Stimulated activated memory B cell treated with anti-CD40 and anti-IgM and Interleukin-4, amounts not matched to agents 10 μg/mL and 1 μg/mL and 100 μg/mL, for 72 hours (primary cell): ENCODE results near the gene HIPK1.

Experiments
- ATAC-seq: fragments of 150-1000 bp; cut with Tn5 transposase; 2 replicates; pipeline ENCODE4 v1.10.0; 2021
- H3K27ac Mint-ChIP-seq: one replicate; pipeline ENCODE4 v1.8.0; 2022; ENCODE audit warnings: mild to moderate bottlenecking, mixed read lengths
- H3K27me3 Mint-ChIP-seq: one replicate; pipeline ENCODE4 v1.8.0; 2022; ENCODE audit warnings: mixed read lengths
- H3K36me3 Mint-ChIP-seq: one replicate; pipeline ENCODE4 v1.8.0; 2022; ENCODE audit warnings: mixed read lengths
- H3K4me1 Mint-ChIP-seq: one replicate; pipeline ENCODE4 v1.8.0; 2022; ENCODE audit warnings: mixed read lengths
- H3K4me3 Mint-ChIP-seq: one replicate; pipeline ENCODE4 v1.8.0; 2022; ENCODE audit warnings: mild to moderate bottlenecking, moderate library complexity, mixed read lengths
- H3K9me3 Mint-ChIP-seq: one replicate; pipeline ENCODE4 v1.8.0; 2022; ENCODE audit warnings: mixed read lengths

The HIPK1 gene

DNA sequence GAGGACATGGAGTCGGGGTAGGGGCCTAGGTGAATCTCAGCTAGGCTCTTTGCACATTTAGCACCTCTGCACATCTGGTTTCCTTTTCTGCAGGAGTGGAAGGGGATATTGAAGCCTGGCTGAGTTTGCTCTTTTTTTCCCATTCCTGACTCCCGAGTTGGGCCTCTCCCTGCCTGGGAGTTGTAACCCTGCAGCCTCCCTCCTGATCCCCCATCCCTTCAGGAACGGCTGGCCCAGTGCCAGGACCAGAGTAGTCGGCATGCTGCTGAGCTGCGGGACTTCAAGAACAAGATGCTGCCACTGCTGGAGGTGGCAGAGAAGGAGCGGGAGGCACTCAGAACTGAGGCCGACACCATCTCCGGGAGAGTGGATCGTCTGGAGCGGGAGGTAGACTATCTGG is 51.0 kb downstream of the HIPK1 start:
- Mint-ChIP-seq H3K9me3 (no peaks in the 10 kb centered on the region), H3K4me3 (no peak overlapping the region), H3K27me3 (no peaks in the 10 kb centered on the region), H3K4me1 (peaks cover 7% of the 10 kb centered on the region), H3K36me3 (peaks cover 9% of the 10 kb centered on the region), H3K27ac (no peak overlapping the region)
- no peak for ATAC-seq

DNA sequence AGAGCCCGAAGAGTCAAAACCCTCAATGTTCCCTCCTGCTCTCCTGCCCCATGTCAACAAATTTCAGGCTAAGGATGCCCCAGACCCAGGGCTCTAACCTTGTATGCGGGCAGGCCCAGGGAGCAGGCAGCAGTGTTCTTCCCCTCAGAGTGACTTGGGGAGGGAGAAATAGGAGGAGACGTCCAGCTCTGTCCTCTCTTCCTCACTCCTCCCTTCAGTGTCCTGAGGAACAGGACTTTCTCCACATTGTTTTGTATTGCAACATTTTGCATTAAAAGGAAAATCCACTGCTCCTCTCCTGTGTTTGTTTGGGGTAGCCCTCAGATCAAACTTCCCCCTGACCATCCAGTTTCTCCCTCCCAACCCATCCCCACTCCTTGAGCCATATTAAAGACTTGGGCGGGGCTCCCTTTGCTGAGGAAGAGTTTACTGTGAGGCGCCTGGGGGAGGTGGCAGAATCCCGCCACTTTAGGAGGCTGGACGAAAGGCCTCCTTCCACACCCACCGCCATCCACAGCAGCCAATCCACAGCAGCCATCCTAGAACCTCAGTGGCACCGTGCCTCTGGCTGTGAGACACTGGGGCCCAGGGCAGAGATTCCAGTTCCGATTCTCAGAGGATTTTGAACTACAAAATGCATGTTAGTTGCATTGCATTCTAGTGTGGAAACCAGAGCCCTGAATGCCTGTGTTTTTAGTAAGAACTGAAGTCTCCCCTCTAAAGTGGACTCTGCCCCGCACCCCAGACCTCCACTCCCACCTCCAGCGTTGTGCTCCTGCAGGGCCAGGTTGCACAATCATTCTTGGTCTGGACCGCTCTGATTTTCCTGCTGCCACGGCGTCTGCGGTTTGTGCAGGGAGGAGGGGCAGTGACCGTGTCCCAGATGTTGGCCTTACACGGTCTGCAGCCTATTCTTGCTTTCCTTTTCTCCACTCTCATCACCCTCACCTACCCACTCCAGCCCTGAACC is 53.1 kb downstream of the HIPK1 start:
- Mint-ChIP-seq H3K27me3 (no peaks in the 10 kb centered on the region), H3K36me3 (no peaks in the 10 kb centered on the region), H3K4me1 (peaks cover 7% of the 10 kb centered on the region), H3K4me3 (no peak overlapping the region), H3K9me3 (no peaks in the 10 kb centered on the region), H3K27ac (no peak overlapping the region)
- ATAC-seq: no peak

DNA sequence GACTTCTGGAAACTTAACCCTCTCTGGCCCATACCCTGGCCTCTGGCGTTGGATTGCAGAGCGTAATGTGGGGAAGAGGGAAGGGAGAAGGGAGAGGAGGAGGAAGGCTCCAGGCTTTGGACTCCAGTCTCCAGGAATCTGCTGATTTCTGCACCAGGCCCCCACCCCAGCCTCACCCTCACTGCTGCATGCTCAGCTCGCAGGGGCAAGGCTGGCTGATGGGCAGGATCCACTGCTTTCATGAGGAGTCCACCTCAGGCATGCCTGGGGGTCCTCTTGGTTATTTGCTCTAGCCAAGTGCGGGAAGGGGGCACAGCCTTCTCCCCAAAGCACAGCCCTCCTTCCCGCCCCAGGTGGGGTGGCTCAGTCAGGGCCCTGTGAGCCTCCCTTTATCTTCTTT is 53.8 kb downstream of the HIPK1 start:
- Mint-ChIP-seq H3K27ac (no peak overlapping the region), H3K4me1 (peaks cover 7% of the 10 kb centered on the region), H3K27me3 (no peaks in the 10 kb centered on the region), H3K4me3 (no peak overlapping the region), H3K9me3 (no peaks in the 10 kb centered on the region), H3K36me3 (no peaks in the 10 kb centered on the region)
- ATAC-seq: no peak

DNA sequence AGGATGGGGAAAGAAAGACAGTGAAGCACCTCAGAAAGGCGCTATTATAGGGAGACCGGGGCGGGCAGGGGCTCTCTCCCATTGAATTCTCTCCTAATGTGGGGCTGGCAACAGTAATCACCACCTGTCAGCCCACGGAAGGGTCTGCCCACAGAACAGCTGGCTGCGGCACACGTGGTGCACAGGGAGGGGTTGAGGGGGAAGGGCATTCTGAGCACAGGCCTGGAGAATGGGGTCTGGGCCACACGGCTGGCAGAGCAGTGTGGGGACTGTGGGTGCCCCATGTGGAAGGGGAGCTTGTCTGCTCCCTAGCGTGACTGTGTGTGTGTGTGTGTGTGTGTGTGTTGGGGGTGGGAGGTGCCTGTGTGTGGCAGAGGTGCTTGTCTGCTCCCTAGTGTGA is 54.3 kb downstream of the HIPK1 start:
- Mint-ChIP-seq H3K27me3 (no peaks in the 10 kb centered on the region), H3K36me3 (no peaks in the 10 kb centered on the region), H3K27ac (no peak overlapping the region), H3K4me3 (no peak overlapping the region), H3K4me1 (peaks cover 6% of the 10 kb centered on the region), H3K9me3 (no peaks in the 10 kb centered on the region)
- ATAC-seq: no peak

DNA sequence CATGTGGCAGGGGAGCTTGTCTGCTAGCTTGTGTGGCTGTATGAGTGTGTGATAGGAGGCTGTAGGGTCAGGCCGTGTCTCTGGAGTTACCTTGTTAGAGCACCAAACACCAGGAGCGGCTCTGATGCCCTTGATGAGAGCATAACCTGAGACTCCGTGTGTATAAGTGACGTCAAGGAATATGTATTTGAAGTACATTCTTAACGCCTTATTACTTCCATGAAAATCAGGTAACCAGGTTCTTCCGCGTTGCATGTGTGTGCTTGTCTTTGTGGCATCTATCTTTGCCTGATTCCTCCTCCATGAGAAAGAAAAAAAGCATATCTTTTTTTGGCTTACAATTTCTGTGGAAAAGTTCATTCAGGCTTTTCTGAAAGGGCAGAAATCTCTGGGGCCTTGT is 54.7 kb downstream of the HIPK1 start:
- H3K9me3 Mint-ChIP-seq: peaks cover under 1% of the 10 kb centered on the region
- no peak overlapping the region for H3K27ac Mint-ChIP-seq
- H3K4me1 Mint-ChIP-seq: peaks cover 2% of the 10 kb centered on the region
- H3K4me3 Mint-ChIP-seq: no peak overlapping the region
- peaks cover 3% of the 10 kb centered on the region for H3K27me3 Mint-ChIP-seq
- ATAC-seq: no peak
- no peaks in the 10 kb centered on the region for H3K36me3 Mint-ChIP-seq

DNA sequence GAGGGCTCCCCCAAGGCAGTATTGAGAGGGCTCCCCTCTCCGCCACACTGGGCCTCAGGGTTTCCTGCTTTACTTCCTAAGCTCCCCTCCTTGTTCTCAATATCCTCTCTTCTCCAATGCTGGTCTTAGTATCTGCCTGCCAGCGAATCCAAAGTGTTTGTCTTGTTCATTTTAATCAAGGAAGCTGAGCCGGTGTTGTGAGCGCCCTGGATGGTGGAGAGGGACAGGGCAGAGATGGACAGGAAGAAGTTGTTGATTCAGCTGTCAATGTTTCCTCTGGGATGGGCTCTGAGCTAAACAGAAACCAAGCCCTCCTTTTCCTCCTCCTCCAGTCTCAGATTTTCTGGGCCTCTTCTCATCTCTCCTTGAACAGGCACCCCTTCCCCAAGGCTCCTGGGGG is 55.6 kb downstream of the HIPK1 start:
- no peaks in the 10 kb centered on the region for H3K36me3 Mint-ChIP-seq
- H3K27me3 Mint-ChIP-seq: peaks cover 12% of the 10 kb centered on the region
- no peak overlapping the region for H3K27ac Mint-ChIP-seq
- no peak overlapping the region for H3K4me3 Mint-ChIP-seq
- peaks cover 5% of the 10 kb centered on the region for H3K9me3 Mint-ChIP-seq
- no peaks in the 10 kb centered on the region for H3K4me1 Mint-ChIP-seq
- ATAC-seq: no peak

DNA sequence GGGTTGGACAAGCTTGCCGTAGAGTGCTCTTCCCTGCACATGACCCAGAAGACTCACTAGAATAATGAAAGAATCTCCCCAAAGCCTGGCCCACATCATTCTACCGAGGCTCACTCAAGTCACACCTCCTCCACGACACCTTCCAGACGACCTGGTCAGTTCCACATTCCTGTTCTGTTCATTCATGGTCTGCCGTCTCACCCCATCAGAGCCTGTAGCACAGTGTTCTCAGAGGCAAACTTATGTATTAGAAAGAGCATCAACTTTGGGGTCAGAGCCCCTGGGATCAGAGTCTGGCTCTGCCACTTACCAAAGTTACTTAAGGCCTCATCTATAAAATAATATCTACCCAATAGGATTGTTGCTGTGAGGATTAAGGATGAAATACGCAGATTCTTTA is 57.7 kb downstream of the HIPK1 start:
- Mint-ChIP-seq H3K9me3 (peaks cover 5% of the 10 kb centered on the region), H3K27ac (no peak overlapping the region), H3K4me1 (no peaks in the 10 kb centered on the region), H3K36me3 (no peaks in the 10 kb centered on the region), H3K27me3 (peaks cover 33% of the 10 kb centered on the region), H3K4me3 (no peak overlapping the region)
- no peak for ATAC-seq

DNA sequence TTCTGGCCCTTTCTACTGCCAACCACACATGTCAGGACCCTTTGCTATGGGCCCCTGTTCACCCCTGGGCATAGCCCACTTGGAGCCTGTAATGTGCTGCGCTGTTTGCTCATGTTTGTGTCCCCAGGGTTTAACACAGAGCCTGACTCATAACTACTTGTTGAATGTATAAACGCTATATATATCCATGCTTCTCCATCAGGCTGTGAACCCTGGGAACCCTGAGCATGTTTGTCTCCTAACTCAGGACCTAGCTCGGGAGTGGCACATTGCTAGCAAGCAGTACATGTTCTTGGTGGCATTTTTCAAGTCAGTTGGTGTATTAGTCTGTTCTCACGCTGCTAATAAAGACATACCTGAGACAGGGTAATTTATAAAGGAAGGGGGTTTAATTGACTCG is 58.1 kb downstream of the HIPK1 start:
- H3K9me3 Mint-ChIP-seq: peaks cover 5% of the 10 kb centered on the region
- no peak for ATAC-seq
- peaks cover 34% of the 10 kb centered on the region for H3K27me3 Mint-ChIP-seq
- no peak overlapping the region for H3K4me3 Mint-ChIP-seq
- H3K27ac Mint-ChIP-seq: no peak overlapping the region
- no peaks in the 10 kb centered on the region for H3K4me1 Mint-ChIP-seq
- H3K36me3 Mint-ChIP-seq: no peaks in the 10 kb centered on the region

DNA sequence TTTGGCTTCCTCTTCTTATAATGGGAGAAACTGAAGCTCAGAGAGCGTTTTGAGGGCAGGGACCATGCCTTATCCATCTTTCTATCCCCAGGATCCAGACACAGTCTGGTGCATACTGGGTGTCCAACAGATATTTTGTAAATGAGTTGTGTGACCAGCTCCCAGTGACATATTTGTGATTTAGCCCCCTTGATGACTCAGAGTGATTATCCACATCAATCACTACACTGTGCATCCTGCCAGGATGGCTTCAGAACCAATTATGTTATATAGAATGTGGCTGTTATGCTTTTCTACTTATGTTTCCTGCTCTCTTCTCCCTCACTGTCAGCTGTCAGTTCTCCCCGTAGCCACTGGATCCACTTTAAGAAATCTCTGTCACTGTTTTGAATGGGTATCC is 61.4 kb downstream of the HIPK1 start:
- peaks cover 10% of the 10 kb centered on the region for H3K36me3 Mint-ChIP-seq
- no peaks in the 10 kb centered on the region for H3K4me1 Mint-ChIP-seq
- H3K4me3 Mint-ChIP-seq: no peak overlapping the region
- H3K27me3 Mint-ChIP-seq: peaks cover 50% of the 10 kb centered on the region
- H3K9me3 Mint-ChIP-seq: peaks cover 21% of the 10 kb centered on the region
- no peak overlapping the region for H3K27ac Mint-ChIP-seq
- no peak for ATAC-seq

DNA sequence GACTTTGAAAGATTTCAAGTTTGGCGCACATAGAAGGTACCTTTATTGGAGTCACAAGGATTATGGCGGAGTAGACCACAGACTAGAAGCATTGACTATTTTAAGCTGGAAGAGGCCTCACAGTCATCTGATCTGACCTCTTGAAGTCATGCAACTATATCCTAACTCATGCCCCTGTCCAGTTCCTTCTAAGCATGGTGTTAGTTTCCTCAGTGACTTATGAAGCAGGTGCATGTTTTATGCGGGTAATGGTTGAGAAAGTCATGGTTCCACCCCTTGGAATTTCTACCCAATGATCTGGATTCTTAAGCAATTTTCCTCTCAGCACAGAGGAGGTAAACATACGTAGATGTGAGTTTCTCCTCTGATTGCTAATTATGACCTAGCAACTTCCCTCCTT is 61.8 kb downstream of the HIPK1 start:
- no peak for ATAC-seq
- Mint-ChIP-seq H3K27me3 (peaks cover 50% of the 10 kb centered on the region), H3K27ac (no peak overlapping the region), H3K9me3 (peaks cover 23% of the 10 kb centered on the region), H3K4me3 (no peak overlapping the region), H3K4me1 (no peaks in the 10 kb centered on the region), H3K36me3 (peaks cover 12% of the 10 kb centered on the region)

DNA sequence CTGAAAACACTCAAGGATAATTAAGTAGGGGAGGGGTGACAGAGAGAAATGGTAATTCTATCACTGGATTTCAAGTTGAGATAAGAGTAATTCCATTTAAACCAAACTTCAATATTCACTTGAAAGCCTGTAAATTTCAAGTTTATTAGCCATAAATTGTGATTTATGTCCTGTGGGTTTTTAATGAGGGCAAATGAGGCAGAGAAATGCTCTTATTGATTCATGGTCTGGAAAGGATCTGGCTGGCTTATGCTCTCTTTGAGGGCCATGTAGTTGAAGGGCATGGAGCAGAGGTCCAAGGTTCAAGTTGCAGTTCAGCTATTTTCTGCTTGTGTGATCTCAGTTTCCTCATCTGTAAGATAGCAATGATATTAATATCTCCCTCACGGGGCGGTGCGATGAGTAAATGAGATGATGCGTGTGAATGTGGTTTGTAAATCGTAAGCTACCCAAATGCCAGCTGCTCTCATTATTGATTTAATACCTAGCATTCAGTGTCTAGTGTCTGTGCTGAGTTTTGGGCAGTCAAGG is 62.4 kb downstream of the HIPK1 start:
- ATAC-seq: no peak
- H3K36me3 Mint-ChIP-seq: peaks cover 12% of the 10 kb centered on the region
- no peaks in the 10 kb centered on the region for H3K4me1 Mint-ChIP-seq
- peaks cover 50% of the 10 kb centered on the region for H3K27me3 Mint-ChIP-seq
- H3K27ac Mint-ChIP-seq: no peak overlapping the region
- H3K4me3 Mint-ChIP-seq: no peak overlapping the region
- peaks cover 23% of the 10 kb centered on the region for H3K9me3 Mint-ChIP-seq

DNA sequence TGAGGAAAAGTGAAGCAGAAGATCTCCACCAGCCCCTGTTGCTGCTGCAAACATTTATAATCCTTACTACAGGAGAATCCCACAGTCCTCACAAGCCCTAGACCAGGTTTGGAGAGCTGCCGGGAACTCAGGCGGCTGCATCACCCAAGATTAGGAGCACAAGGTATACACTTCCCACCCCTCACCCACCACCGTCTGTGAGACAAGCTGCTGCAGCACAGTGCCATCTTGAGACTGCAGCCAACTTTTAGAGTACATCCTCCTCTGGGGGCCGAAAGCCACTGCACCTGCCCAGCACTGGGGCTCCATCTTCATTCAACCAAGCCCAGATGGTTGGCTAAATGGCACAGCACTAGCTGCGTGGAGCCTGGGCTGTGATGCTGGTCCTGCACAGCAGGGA is 63.9 kb downstream of the HIPK1 start:
- Mint-ChIP-seq H3K9me3 (peaks cover 23% of the 10 kb centered on the region), H3K27me3 (peaks cover 50% of the 10 kb centered on the region), H3K4me3 (no peak overlapping the region), H3K4me1 (no peaks in the 10 kb centered on the region), H3K27ac (no peak overlapping the region), H3K36me3 (peaks cover 12% of the 10 kb centered on the region)
- ATAC-seq: no peak

DNA sequence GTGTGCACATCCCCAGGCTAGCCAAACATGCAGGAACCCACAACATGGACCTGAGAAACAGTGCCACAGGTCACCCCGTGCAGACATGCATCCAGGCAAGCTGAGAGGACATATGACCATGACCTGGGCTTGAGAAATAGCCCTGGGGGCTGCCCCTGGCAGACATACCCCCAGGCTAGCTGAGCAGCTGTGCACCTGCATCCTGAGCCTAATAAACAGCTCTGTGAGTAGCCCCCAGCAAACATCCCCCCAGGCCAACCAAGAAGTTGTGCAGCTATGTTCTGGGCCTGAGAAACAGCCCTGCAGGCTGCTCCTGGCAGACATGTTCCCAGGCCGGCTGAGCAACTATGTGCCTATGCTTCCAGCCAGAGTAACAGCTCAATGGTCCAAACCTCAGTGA is 64.6 kb downstream of the HIPK1 start:
- no peak for ATAC-seq
- H3K36me3 Mint-ChIP-seq: peaks cover 12% of the 10 kb centered on the region
- no peak overlapping the region for H3K4me3 Mint-ChIP-seq
- H3K27me3 Mint-ChIP-seq: peaks cover 47% of the 10 kb centered on the region
- H3K4me1 Mint-ChIP-seq: no peaks in the 10 kb centered on the region
- no peak overlapping the region for H3K27ac Mint-ChIP-seq
- peaks cover 23% of the 10 kb centered on the region for H3K9me3 Mint-ChIP-seq

DNA sequence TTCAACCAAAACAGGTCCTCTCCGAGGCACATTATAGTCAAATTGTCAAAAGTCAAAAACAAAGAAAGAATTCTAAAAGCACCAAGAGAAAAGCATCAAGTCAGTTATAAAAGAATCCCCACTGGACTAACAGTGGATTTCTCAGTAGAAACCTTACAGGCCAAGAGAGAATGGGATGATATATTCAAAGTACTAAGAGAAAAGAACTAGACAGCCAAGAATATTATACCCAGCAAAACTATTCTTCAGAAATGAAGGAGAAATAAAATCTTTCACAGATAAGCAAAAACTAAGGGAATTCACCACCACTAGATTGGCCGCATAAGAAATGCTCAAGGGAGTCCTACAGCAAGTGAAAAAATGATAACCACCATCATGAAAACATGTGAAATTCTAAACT is 66.3 kb downstream of the HIPK1 start:
- Mint-ChIP-seq H3K4me3 (no peak overlapping the region), H3K4me1 (no peaks in the 10 kb centered on the region), H3K27me3 (peaks cover 31% of the 10 kb centered on the region), H3K27ac (no peak overlapping the region), H3K9me3 (peaks cover 18% of the 10 kb centered on the region), H3K36me3 (peaks cover 12% of the 10 kb centered on the region)
- ATAC-seq: no peak

DNA sequence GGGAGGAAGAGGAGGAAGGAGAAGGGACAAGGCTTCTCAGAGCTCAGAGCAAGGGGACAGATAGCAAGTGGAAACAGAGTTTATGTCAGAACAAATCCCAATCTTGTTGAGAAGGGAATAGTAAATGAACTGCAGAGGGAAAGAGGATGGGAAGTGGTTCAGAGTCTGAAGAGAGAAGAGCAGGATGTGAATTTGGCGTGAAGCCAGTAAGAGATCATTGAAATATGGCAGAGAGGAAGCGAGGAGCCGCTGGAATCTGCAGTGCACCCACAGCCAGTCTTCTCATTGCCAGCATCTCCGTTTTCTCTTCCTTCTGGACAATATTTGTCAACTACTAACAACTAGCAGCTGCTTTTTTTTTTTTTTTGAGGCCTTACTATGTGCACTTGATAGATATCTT is 69.2 kb downstream of the HIPK1 start:
- ATAC-seq: no peak
- Mint-ChIP-seq H3K4me1 (no peaks in the 10 kb centered on the region), H3K9me3 (peaks cover 16% of the 10 kb centered on the region), H3K4me3 (no peak overlapping the region), H3K36me3 (peaks cover 12% of the 10 kb centered on the region), H3K27ac (no peak overlapping the region), H3K27me3 (peaks cover 8% of the 10 kb centered on the region)

DNA sequence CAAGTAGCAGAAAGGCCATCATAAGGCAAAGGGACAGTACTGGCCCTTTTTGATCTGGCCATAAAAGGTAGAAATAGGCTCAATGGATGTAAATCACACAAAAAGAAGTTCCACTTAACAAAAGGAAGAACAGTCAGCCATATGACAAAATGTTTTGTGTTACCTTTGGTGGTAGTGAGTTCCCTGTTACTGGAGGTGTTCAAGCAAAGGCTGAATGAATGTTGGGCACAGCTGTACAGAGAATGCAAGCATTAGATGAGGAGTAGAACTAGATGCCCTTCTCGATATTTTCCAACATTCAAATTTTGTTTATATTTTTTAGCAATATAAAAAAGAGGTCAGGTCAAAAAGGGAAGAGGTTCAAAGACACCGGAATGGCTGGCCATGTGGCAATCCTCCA is 70.1 kb downstream of the HIPK1 start:
- H3K27me3 Mint-ChIP-seq: peaks cover 7% of the 10 kb centered on the region
- H3K36me3 Mint-ChIP-seq: peaks cover 9% of the 10 kb centered on the region

More for the DNA sequence above, 70.1 kb downstream of the HIPK1 start:
- peaks cover 11% of the 10 kb centered on the region for H3K9me3 Mint-ChIP-seq
- no peak for ATAC-seq
- H3K4me3 Mint-ChIP-seq: no peak overlapping the region
- H3K4me1 Mint-ChIP-seq: no peaks in the 10 kb centered on the region
- H3K27ac Mint-ChIP-seq: no peak overlapping the region
